Thoracic aorta (tissue), 2 donors: ENCODE data around the gene ALS2. TPM values are rescaled to one million over a fixed set of nuclear protein-coding genes. Genes with fewer than 3 reads are reported as not detected.

ENCODE experiments used
- ATAC-seq: fragments of 150-250 bp; one replicate; pipeline ENCODE4 v1.8.0; 2017; ENCODE audit warnings: low read depth; ENCODE audit not compliant: insufficient number of reproducible peaks, low FRiP score
- DNase-seq: peaks from one replicate; pipeline ENCODE4 v3.0.0-alpha.2; 2020; ENCODE audit warnings: low spot score
- H3K27ac ChIP-seq, 2 donors: fragments of 200-600 bp; sonication (generic); 1 replicate in 1 of 2; 2 replicates in 1 of 2; pipeline ENCODE4 v1.5.1; 2016; ENCODE audit warnings: mild to moderate bottlenecking in 2 of 2, moderate library complexity in 2 of 2
- H3K27me3 ChIP-seq: fragments of 200-600 bp; sonication (generic); replicated peaks from 2 replicates; pipeline ENCODE4 v1.6.0; 2016; ENCODE audit warnings: mild to moderate bottlenecking; ENCODE audit not compliant: insufficient read depth
- H3K36me3 ChIP-seq: fragments of 200-600 bp; sonication (generic); one replicate; pipeline ENCODE4 v1.5.1; 2016
- H3K4me1 ChIP-seq, 2 donors: fragments of 200-600 bp; sonication (generic); 1 replicate in 1 of 2; 2 replicates in 1 of 2; pipeline versions ENCODE4 v1.5.1 to v1.6.0; 2016; ENCODE audit warnings: low read depth in 2 of 2, mild to moderate bottlenecking in 1 of 2; ENCODE audit not compliant: control insufficient read depth in 1 of 2
- H3K4me3 ChIP-seq: fragments of 200-600 bp; sonication (generic); 2 replicates; pipeline ENCODE4 v1.5.1; 2016; ENCODE audit warnings: mild to moderate bottlenecking
- H3K9me3 ChIP-seq: fragments of 200-600 bp; sonication (generic); 2 replicates; pipeline ENCODE4 v1.5.1; 2016
- total RNA-seq, 2 donors: library from RNA; depleted of rRNA; stranded (reverse); fragments of >200 nt; gene quantifications; one replicate each; pipeline versions ENCODE4 v1.1.0 to v1.2.3, GENCODE V29; 2016
- TF ChIP-seq, protein P1 (sequence below): fragments of 200-600 bp; sonication (generic); IDR thresholded peaks from one replicate; pipeline ENCODE4 v1.5.1; 2019; ENCODE audit warnings: antibody characterized with exemption

Gene ALS2
- total RNA-seq, 2 donors from 2014 or later: 34.5 to 45.1 TPM

DNA sequence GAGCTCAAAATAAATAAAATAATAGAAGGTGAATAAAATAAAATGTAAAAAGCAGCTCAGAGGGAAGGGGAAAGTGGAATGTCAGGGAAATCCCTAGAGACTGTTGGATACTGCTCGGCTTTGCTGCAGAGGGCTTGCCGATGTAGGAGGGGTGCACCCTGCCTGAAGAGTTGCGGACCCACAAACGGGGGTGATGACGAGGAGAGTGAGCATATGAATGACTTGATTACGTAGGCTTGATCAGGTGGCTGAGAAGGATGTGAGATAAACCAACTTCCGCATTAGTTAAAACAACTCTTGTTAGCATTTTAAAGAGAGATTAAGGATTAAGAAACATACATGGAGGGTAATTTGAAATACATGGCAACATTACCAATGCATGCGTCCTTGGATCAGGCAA is 116.4 kb downstream of the ALS2 start:
- H3K27ac ChIP-seq: no peak overlapping the region
- TF ChIP-seq, protein P1, sequence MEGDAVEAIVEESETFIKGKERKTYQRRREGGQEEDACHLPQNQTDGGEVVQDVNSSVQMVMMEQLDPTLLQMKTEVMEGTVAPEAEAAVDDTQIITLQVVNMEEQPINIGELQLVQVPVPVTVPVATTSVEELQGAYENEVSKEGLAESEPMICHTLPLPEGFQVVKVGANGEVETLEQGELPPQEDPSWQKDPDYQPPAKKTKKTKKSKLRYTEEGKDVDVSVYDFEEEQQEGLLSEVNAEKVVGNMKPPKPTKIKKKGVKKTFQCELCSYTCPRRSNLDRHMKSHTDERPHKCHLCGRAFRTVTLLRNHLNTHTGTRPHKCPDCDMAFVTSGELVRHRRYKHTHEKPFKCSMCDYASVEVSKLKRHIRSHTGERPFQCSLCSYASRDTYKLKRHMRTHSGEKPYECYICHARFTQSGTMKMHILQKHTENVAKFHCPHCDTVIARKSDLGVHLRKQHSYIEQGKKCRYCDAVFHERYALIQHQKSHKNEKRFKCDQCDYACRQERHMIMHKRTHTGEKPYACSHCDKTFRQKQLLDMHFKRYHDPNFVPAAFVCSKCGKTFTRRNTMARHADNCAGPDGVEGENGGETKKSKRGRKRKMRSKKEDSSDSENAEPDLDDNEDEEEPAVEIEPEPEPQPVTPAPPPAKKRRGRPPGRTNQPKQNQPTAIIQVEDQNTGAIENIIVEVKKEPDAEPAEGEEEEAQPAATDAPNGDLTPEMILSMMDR: no peak
- no peaks in the 10 kb centered on the region for H3K36me3 ChIP-seq
- no peak overlapping the region for H3K4me3 ChIP-seq
- no peaks in the 10 kb centered on the region for H3K4me1 ChIP-seq
- DNase-seq (no peak), ATAC-seq (no peak)
- no peaks in the 10 kb centered on the region for H3K27me3 ChIP-seq
- H3K9me3 ChIP-seq: no peaks in the 10 kb centered on the region

DNA sequence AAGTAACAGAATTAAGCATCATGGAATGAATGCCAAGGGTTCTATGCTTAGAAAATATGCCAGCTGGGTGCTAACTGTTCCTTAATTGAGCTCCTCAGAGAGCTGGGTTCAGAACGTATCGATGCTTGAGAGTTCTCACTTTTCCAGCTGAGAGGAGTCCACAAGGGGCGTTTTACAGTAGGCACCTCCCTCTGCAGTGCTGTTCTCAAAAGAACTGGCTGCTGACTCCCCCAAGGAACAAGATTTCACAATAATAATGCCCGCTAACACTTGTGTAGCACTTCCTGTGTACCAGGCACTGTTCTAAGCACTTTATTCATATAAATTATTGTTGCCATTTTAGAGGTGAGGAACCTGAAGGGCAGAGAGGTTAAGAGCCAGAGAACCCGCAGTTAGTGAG is 119.4 kb downstream of the ALS2 start:
- Histone ChIP-seq H3K4me1 (no peaks in the 10 kb centered on the region), H3K36me3 (no peaks in the 10 kb centered on the region), H3K9me3 (no peaks in the 10 kb centered on the region), H3K27ac (no peak overlapping the region), H3K4me3 (no peak overlapping the region), H3K27me3 (no peaks in the 10 kb centered on the region)
- TF ChIP-seq, protein P1: no peak
- ATAC-seq (no peak), DNase-seq (no peak)

DNA sequence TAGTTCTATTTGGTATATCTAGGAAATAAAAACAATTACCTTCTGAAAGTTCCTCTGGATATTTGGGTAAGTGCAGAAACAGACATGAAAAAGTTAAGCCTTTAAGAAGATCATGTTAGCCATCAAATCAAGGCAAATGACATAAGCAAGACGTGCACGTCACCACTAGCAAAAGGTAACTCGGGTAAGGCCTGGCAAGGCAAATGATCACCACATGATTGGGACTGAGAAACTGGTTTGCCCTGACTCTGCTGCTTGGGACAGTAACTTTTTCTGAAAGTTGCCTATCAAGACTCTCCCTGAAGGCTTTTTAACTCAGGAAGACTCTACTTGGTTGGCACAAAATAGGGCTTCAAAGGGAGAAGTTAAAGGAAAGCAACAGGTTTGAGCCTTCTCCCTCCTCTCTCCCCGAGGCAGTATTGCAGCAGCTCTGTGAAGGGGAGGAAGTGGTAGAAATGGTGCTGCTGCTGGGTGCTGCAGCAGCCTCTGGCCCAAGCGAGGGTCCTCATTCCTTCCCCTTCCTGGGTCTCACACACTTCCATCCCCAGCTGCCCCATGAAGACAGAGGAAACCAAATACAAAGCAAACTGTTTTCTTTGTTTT is 120.3 kb downstream of the ALS2 start:
- Histone ChIP-seq H3K4me1 (peaks cover 0 to 1% of the 10 kb centered on the region in 2 donors), H3K9me3 (no peaks in the 10 kb centered on the region), H3K27me3 (no peaks in the 10 kb centered on the region), H3K36me3 (no peaks in the 10 kb centered on the region), H3K4me3 (no peak overlapping the region), H3K27ac (no peak overlapping the region)
- TF ChIP-seq, protein P1: no peak
- ATAC-seq (no peak), DNase-seq (no peak)

DNA sequence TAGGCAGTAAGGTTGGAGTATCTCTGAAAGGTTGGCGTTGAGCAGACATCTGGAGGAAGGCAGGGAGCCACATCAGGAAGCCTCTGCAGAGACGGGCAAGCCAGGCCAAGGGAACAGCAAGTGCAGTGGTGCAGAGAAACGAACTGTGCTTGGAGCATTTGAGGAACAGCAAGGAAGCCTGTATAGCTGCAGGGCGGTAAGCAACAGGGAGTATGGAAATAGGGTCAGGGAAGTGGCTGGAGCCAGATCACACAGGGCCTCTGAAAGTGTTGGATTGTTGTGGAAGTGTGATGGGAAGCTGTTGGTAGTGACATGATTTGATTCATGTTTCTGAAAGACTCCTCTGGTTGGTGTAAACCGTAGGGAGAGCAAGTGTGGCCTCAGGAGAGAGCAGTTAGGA is 124.0 kb downstream of the ALS2 start:
- Histone ChIP-seq H3K4me3 (no peak overlapping the region), H3K27ac (no peak overlapping the region), H3K9me3 (no peaks in the 10 kb centered on the region), H3K36me3 (no peaks in the 10 kb centered on the region), H3K27me3 (no peaks in the 10 kb centered on the region), H3K4me1 (peaks cover 4 to 19% of the 10 kb centered on the region in 2 donors)
- DNase-seq (no peak), ATAC-seq (no peak)
- TF ChIP-seq, protein P1: no peak

DNA sequence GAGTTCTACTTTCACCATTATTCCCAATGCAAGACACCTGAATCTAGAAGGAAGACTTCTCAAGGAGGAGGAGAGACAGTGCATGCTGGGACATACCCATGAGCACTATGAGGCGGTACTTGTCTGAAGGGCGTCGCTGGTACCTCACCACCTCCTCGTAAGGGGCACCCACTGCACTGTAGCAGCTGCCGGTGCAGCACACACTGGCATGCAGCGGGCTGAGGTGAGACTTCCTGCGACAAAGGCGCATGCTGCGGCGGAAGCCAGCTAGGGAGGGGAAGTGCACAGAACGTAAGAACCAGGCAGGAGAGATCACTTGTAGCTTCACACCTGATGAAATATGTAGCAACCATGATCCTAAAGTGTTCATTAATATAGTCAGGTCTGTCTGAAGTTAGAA is 124.6 kb downstream of the ALS2 start:
- H3K27ac ChIP-seq: no peak overlapping the region
- TF ChIP-seq, protein P1: no peak
- DNase-seq (no peak), ATAC-seq (no peak)
- no peaks in the 10 kb centered on the region for H3K27me3 ChIP-seq
- no peaks in the 10 kb centered on the region for H3K36me3 ChIP-seq
- H3K4me1 ChIP-seq: peaks cover 4 to 19% of the 10 kb centered on the region in 2 donors
- H3K4me3 ChIP-seq: no peak overlapping the region
- H3K9me3 ChIP-seq: no peaks in the 10 kb centered on the region
